HEK293 (cell line): ENCODE measurements around the gene LPCAT2.

Experiments
- CTCF ChIA-PET: fragments of 350-600 bp; formaldehyde crosslinking; extraction: SDS; loops from one replicate; lab custom pipeline; 2021; ENCODE audit warnings: antibody characterized with exemption; lab: Yijun Ruan, JAX
- POLR2A ChIA-PET: fragments of 300-600 bp; formaldehyde crosslinking; extraction: SDS; loops from one replicate; lab custom pipeline; 2020; ENCODE audit warnings: antibody characterized with exemption, inconsistent platforms; lab: Yijun Ruan, JAX
- H3K27ac ChIP-seq: fragments of 200-500 bp; sonication (Bioruptor generic); 2 replicates; pipeline ENCODE4 v1.5.1; 2014; ENCODE audit warnings: low read depth, low read length, control low read depth, inconsistent platforms; ENCODE audit errors: extremely low read depth
- H3K36me3 ChIP-seq, 2 experiments: fragments of 200-500 bp in 1 of 2; sonication (Bioruptor generic) in 1 of 2; 1 replicate in 1 of 2; 2 replicates in 1 of 2; pipeline ENCODE4 v1.5.1; 2014 to 2017; ENCODE audit warnings: inconsistent platforms in 2 of 2, low read length in 2 of 2; ENCODE audit not compliant: control insufficient read depth in 2 of 2, insufficient read depth in 1 of 2
- H3K4me1 ChIP-seq: fragments of 200-500 bp; sonication (Bioruptor generic); 2 replicates; pipeline ENCODE4 v1.5.1; 2014; ENCODE audit warnings: mild to moderate bottlenecking, low read length, inconsistent platforms; ENCODE audit not compliant: control insufficient read depth, insufficient read depth
- H3K4me3 ChIP-seq: 2 replicates; pipeline ENCODE4 v1.5.1; 2011; ENCODE audit warnings: low read depth, mild to moderate bottlenecking, control low read depth, low read length, moderate library complexity
- H3K9me3 ChIP-seq: fragments of 200-500 bp; sonication (Bioruptor generic); 2 replicates; pipeline ENCODE4 v1.5.1; 2014; ENCODE audit warnings: low read depth, low read length, inconsistent platforms; ENCODE audit not compliant: control insufficient read depth, insufficient read depth
- KLF10 ChIP-seq: fragments of 450-650 bp; IDR thresholded peaks from 2 replicates; pipeline ENCODE4 v1.5.1; 2018; ENCODE audit warnings: missing biosample characterization, mild to moderate bottlenecking, missing genetic modification characterization
- KLF8 ChIP-seq: fragments of 450-650 bp; formaldehyde crosslinking; IDR thresholded peaks from 2 replicates; pipeline ENCODE4 v1.5.1; 2016; ENCODE audit warnings: missing biosample characterization, missing genetic modification characterization
- KLF9 ChIP-seq: fragments of 450-650 bp; formaldehyde crosslinking; IDR thresholded peaks from 2 replicates; pipeline ENCODE4 v1.5.1; 2016; ENCODE audit warnings: missing biosample characterization, missing genetic modification characterization, low read depth
- OVOL3 ChIP-seq: fragments of 450-650 bp; formaldehyde crosslinking; IDR thresholded peaks from 2 replicates; pipeline ENCODE4 v1.5.1; 2016; ENCODE audit warnings: missing biosample characterization, missing genetic modification characterization
- REPIN1 ChIP-seq: fragments of 450-650 bp; formaldehyde crosslinking; IDR thresholded peaks from 2 replicates; pipeline ENCODE4 v1.5.1; 2017; ENCODE audit warnings: missing biosample characterization, missing genetic modification characterization, low read depth
- ZBTB11 ChIP-seq: fragments of 450-650 bp; formaldehyde crosslinking; conservative IDR thresholded peaks from 2 replicates; pipeline ENCODE4 v1.5.1; 2016; ENCODE audit warnings: low read depth, missing biosample characterization, missing genetic modification characterization
- ZBTB49 ChIP-seq: fragments of 450-650 bp; formaldehyde crosslinking; IDR thresholded peaks from 2 replicates; pipeline ENCODE4 v1.5.1; 2016; ENCODE audit warnings: missing biosample characterization, missing genetic modification characterization, low read depth
- ZFP3 ChIP-seq: fragments of 450-650 bp; formaldehyde crosslinking; IDR thresholded peaks from 2 replicates; pipeline ENCODE4 v1.5.1; 2016; ENCODE audit warnings: low read depth, missing biosample characterization, missing genetic modification characterization
- ZNF140 ChIP-seq: fragments of 450-650 bp; formaldehyde crosslinking; IDR thresholded peaks from 2 replicates; pipeline ENCODE4 v1.5.1; 2016; ENCODE audit warnings: missing biosample characterization, missing genetic modification characterization
- ZNF18 ChIP-seq: fragments of 450-650 bp; formaldehyde crosslinking; IDR thresholded peaks from 2 replicates; pipeline ENCODE4 v1.5.1; 2016; ENCODE audit warnings: missing biosample characterization, missing genetic modification characterization
- ZNF266 ChIP-seq: fragments of 450-650 bp; formaldehyde crosslinking; IDR thresholded peaks from 2 replicates; pipeline ENCODE4 v1.5.1; 2016; ENCODE audit warnings: missing biosample characterization, missing genetic modification characterization, low read depth
- ZNF426 ChIP-seq: fragments of 450-650 bp; formaldehyde crosslinking; IDR thresholded peaks from 2 replicates; pipeline ENCODE4 v1.5.1; 2017; ENCODE audit warnings: missing biosample characterization, missing genetic modification characterization, mild to moderate bottlenecking, inconsistent platforms, moderate library complexity
- ZNF555 ChIP-seq: fragments of 450-650 bp; formaldehyde crosslinking; conservative IDR thresholded peaks from 2 replicates; pipeline ENCODE4 v1.5.1; 2017; ENCODE audit warnings: missing biosample characterization, mild to moderate bottlenecking, missing genetic modification characterization, inconsistent platforms
- ZNF629 ChIP-seq: fragments of 450-650 bp; formaldehyde crosslinking; IDR thresholded peaks from 2 replicates; pipeline ENCODE4 v1.5.1; 2017; ENCODE audit warnings: missing biosample characterization, missing genetic modification characterization
- ZNF707 ChIP-seq: fragments of 450-650 bp; formaldehyde crosslinking; IDR thresholded peaks from 2 replicates; pipeline ENCODE4 v1.5.1; 2016; ENCODE audit warnings: missing biosample characterization, missing genetic modification characterization
- ZNF792 ChIP-seq: fragments of 450-650 bp; formaldehyde crosslinking; IDR thresholded peaks from 2 replicates; pipeline ENCODE4 v1.5.1; 2016; ENCODE audit warnings: missing biosample characterization, missing genetic modification characterization
- ZSCAN5A ChIP-seq: fragments of 450-650 bp; formaldehyde crosslinking; IDR thresholded peaks from 2 replicates; pipeline ENCODE4 v1.5.1; 2016; ENCODE audit warnings: missing biosample characterization, missing genetic modification characterization
- TF ChIP-seq, protein P1 (sequence below): fragments of 450-650 bp; formaldehyde crosslinking; IDR thresholded peaks from 2 replicates; pipeline ENCODE4 v1.5.1; 2017; ENCODE audit warnings: missing biosample characterization, missing genetic modification characterization
- TF ChIP-seq, protein P2 (sequence below): fragments of 450-650 bp; formaldehyde crosslinking; IDR thresholded peaks from 2 replicates; pipeline ENCODE4 v1.5.1; 2016; ENCODE audit warnings: missing biosample characterization, missing genetic modification characterization

Gene LPCAT2

GRCh38 chr16:55574811-55575210 lies 65.9 kb downstream of the LPCAT2 start:
- POLR2A ChIA-PET = no interaction called here
- no peak overlapping the region for H3K4me3 ChIP-seq
- no peaks in the 10 kb centered on the region for H3K9me3 ChIP-seq
- TF ChIP-seq ZNF629 (tag by site-specific recombination) (no peak), ZFP3 (no peak), ZNF426 (tag by site-specific recombination) (no peak), KLF8 (tag by site-specific recombination) (no peak), ZSCAN5A (no peak), ZBTB49 (tag by site-specific recombination) (no peak), KLF9 (tag by site-specific recombination) (no peak), ZNF140 (tag by site-specific recombination) (no peak), ZNF555 (tag by site-specific recombination) (no peak), REPIN1 (no peak), ZBTB11 (tag by site-specific recombination) (no peak), KLF10 (tag by site-specific recombination) (no peak), ZNF18 (no peak), OVOL3 (tag by site-specific recombination) (no peak), ZNF707 (tag by site-specific recombination) (no peak), ZNF266 (no peak), ZNF792 (tag by site-specific recombination) (no peak)
- TF ChIP-seq, protein P1, sequence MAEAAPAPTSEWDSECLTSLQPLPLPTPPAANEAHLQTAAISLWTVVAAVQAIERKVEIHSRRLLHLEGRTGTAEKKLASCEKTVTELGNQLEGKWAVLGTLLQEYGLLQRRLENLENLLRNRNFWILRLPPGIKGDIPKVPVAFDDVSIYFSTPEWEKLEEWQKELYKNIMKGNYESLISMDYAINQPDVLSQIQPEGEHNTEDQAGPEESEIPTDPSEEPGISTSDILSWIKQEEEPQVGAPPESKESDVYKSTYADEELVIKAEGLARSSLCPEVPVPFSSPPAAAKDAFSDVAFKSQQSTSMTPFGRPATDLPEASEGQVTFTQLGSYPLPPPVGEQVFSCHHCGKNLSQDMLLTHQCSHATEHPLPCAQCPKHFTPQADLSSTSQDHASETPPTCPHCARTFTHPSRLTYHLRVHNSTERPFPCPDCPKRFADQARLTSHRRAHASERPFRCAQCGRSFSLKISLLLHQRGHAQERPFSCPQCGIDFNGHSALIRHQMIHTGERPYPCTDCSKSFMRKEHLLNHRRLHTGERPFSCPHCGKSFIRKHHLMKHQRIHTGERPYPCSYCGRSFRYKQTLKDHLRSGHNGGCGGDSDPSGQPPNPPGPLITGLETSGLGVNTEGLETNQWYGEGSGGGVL = no peak
- TF ChIP-seq, protein P2, sequence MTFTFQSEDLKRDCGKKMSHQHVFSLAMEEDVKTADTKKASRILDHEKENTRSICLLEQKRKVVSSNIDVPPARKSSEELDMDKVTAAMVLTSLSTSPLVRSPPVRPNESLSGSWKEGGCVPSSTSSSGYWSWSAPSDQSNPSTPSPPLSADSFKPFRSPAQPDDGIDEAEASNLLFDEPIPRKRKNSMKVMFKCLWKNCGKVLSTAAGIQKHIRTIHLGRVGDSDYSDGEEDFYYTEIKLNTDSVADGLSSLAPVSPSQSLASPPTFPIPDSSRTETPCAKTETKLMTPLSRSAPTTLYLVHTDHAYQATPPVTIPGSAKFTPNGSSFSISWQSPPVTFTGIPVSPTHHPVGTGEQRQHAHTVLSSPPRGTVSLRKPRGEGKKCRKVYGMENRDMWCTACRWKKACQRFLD (tag by site-specific recombination) = no peak
- TF ChIP-seq, all 188 proteins: peak for 0
- Histone ChIP-seq H3K36me3 (peaks cover 0 to 13% of the 10 kb centered on the region in 2 experiments; a peak in 1 of 3 replicates), H3K4me1 (no peaks in the 10 kb centered on the region), H3K27ac (no peak overlapping the region)
- CTCF ChIA-PET = interaction anchor here (0.6 to 3.1 kb wide), 3 partner anchors 79 to 1519 kb away, joined by 3 to 9 read pairs (median 3); no protein-coding TSS in a partner anchor
